ENCODE results near the gene TCEAL9. TPM values are rescaled to one million over a fixed set of nuclear protein-coding genes. Genes with fewer than 3 reads are reported as not detected.
A peak's percentile ranks its signal among the peaks of the same experiment; 100 is the strongest.
"Not testable (repeated sequence)": the region's sequence is repeated elsewhere in the genome, so short reads cannot be mapped to it uniquely, and the experiment has no call there.

TCEAL9 gene
- total RNA-seq, 1 donor from 2014 or later = 34.6 TPM

DNA sequence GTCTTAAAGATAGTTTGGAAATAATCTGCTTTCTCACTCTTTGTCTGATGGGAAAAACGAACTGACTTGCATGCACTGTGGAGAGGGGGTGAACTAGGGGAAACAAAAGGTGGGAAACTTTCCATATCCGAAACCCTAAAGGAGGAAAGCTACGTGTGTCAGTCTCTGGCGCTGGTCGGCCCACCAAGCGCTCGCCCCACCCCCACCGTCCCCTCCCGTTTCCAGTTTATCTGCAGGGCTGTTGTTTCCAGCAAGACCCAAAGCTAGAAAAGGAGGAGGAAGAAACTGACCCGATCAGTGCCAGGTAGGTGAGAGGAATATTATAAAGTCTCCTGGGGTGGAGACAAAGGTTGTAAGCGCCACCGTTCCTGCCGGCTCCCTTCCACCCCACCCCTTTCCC, 552 bp downstream of the TCEAL9 start:
- ATAC-seq (peak; percentile 54 to 80), DNase-seq (no peak)
- intact Hi-C loops (cut with DNase I) = no loop called here
- Histone ChIP-seq H3K27me3 (ENCODE audit: low read depth) (no peaks in the 10 kb centered on the region), H3K9me3 (no peaks in the 10 kb centered on the region), H3K4me1 (no peaks in the 10 kb centered on the region), H3K36me3 (no peaks in the 10 kb centered on the region), H3K27ac (peak overlapping the region; percentile 81), H3K4me3 (peak overlapping the region; percentile 64)
- no peak for TF ChIP-seq CTCF (IDR thresholded peaks at IDR 0.05)

- Histone ChIP-seq H3K4me3 (peak overlapping the region; percentile 64), H3K27ac (no peak overlapping the region)
These were observed 1.6 kb downstream of the TCEAL9 start for GRCh38 chrX:103357871-103358270.

GRCh38 chrX:103359605-103360004, 3.3 kb downstream of the TCEAL9 start:
- DNase-seq; H3K36me3 ChIP-seq; H3K9me3 ChIP-seq; ATAC-seq; H3K4me3 ChIP-seq; H3K4me1 ChIP-seq; H3K27me3 ChIP-seq (ENCODE audit: low read depth); intact Hi-C loops (cut with DNase I); H3K27ac ChIP-seq: not testable (repeated sequence)

More at GRCh38 chrX:103357871-103358270, 1.6 kb downstream of the TCEAL9 start:
- Histone ChIP-seq H3K9me3 (no peaks in the 10 kb centered on the region), H3K36me3 (no peaks in the 10 kb centered on the region), H3K27me3 (ENCODE audit: low read depth) (no peaks in the 10 kb centered on the region), H3K4me1 (no peaks in the 10 kb centered on the region)
- intact Hi-C loops (cut with DNase I) = no loop called here
- TF ChIP-seq CTCF (IDR thresholded peaks at IDR 0.05) = no peak
- ATAC-seq (no peak), DNase-seq (no peak)

DNA sequence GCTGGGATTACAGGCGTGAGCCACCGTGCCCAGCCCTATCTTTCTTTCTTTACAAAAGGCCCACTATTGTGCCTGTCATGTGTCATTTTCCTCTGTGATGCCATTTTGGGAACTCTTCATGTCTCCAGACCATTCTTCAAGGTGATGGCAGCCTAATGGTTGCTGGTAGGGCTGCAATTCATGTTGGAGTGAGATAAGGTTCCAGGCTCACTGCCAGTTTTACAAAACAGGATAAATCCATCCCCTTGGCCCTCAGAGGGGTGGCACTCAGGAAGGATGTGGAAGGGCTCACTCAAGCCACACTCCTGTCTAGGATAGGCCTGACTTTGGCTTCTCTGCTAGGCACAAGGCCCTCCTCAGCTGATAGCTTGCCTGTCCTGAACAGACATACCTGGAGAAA, 3.8 kb downstream of the TCEAL9 start:
- Histone ChIP-seq H3K4me3 (no peak overlapping the region), H3K27ac (no peak overlapping the region), H3K4me1 (no peaks in the 10 kb centered on the region), H3K27me3 (ENCODE audit: low read depth) (no peaks in the 10 kb centered on the region), H3K9me3 (no peaks in the 10 kb centered on the region), H3K36me3 (no peaks in the 10 kb centered on the region)
- DNase-seq (no peak), ATAC-seq (no peak)
- no peak for TF ChIP-seq CTCF (IDR thresholded peaks at IDR 0.05)
- intact Hi-C loops (cut with DNase I) = no loop called here

- Histone ChIP-seq H3K27me3 (ENCODE audit: low read depth) (no peaks in the 10 kb centered on the region), H3K9me3 (no peaks in the 10 kb centered on the region), H3K36me3 (no peaks in the 10 kb centered on the region), H3K27ac (no peak overlapping the region), H3K4me3 (no peak overlapping the region), H3K4me1 (no peaks in the 10 kb centered on the region)
- ATAC-seq (no peak), DNase-seq (no peak)
- no peak for TF ChIP-seq CTCF (IDR thresholded peaks at IDR 0.05)
- intact Hi-C loops (cut with DNase I) = no loop called here
These were observed 4.6 kb downstream of the TCEAL9 start for GRCh38 chrX:103360916-103361315.

DNA sequence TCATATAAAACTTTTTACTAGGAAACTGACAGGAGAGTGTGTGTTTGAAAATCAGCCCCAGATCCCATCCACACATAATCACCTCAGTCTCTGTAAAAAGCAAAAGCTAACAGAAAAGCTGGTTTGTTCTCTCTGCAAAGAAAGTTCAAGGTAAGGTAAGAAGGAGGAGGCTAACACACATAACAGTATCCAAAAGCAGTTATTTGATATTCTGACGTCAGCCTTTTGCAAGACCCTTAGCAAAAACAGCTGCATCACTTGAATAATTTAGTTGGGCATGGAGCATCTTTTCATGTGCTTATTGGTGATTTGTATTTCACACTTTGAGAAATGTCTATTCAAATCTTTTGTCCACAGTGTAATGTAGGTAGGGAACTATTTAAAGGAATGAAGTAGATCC, 5.5 kb downstream of the TCEAL9 start:
- intact Hi-C loops (cut with DNase I) = no loop called here
- no peak overlapping the region for H3K27ac ChIP-seq
- no peak for TF ChIP-seq CTCF (IDR thresholded peaks at IDR 0.05)

More for the DNA sequence above, 5.5 kb downstream of the TCEAL9 start:
- no peaks in the 10 kb centered on the region for H3K36me3 ChIP-seq
- DNase-seq = no peak
- no peaks in the 10 kb centered on the region for H3K9me3 ChIP-seq
- no peaks in the 10 kb centered on the region for H3K4me1 ChIP-seq
- H3K27me3 ChIP-seq (ENCODE audit: low read depth) = no peaks in the 10 kb centered on the region
- ATAC-seq = no peak
- no peak overlapping the region for H3K4me3 ChIP-seq
